Limb (tissue), 2 donors: ENCODE measurements around the gene FOXP1.
"Not testable (repeated sequence)": the region's sequence is repeated elsewhere in the genome, so short reads cannot be mapped to it uniquely, and the experiment has no call there.

Experiments used
- DNase-seq, 2 donors: peaks; one replicate each; pipeline ENCODE4 v3.0.0-alpha.2; 2016; ENCODE audit errors: extremely low spot score in 2 of 2

FOXP1 gene

DNA sequence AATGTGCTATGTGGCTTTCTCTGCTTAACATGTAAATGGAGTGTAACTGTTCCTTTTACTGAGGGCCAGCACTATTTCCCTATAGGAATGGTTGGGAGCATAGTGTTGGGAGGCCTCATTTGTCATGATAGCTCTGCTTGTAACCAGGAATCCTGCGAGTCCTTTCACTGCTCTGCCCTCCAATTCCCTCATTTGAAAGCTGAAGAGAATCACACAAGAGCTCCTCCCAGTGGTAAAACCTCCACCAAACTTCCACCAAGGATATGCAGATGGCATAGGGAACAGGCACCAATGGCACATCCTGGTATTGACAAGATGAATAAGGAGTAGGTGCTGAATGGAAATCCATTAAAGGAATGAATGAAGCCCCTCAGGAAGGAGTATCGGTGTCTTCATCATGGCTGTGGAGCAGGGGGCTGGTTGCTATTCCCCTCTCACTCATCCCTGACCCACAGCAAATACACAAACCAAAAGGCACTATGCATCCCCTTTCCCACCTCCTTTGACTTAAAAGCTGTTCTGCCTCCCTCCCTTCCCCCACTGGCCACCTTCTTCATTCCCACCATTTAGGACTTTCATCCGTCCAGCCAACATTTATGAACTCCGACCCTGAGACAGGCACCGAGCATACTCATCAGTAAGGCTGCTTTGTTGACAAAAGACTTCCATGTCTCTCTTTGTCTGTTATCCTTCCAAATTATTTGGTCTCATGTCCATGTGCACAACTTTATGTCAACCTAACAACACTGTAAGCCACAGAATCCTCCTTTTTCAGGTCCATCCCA is 560.8 kb downstream of the FOXP1 start:
- DNase-seq = no peak

DNA sequence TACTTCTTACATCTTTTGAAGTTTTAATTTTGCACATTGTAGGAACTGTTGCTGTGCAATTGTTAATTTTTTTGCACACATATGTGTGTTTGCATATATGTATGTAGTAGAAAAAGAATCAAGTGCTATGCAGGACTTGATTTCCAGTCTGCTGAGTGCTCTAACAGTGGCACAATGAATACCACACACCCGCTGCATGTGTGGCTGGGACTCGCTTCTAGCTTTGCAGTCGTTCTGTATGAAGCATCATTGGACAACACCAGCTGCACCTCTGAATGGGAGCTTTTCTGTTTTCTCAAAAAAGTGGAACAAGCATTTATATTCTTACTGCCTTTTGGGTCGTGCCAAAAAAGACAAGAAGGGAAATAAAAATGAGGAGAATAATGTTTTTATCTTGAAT is 564.7 kb downstream of the FOXP1 start:
- no peak for DNase-seq

DNA sequence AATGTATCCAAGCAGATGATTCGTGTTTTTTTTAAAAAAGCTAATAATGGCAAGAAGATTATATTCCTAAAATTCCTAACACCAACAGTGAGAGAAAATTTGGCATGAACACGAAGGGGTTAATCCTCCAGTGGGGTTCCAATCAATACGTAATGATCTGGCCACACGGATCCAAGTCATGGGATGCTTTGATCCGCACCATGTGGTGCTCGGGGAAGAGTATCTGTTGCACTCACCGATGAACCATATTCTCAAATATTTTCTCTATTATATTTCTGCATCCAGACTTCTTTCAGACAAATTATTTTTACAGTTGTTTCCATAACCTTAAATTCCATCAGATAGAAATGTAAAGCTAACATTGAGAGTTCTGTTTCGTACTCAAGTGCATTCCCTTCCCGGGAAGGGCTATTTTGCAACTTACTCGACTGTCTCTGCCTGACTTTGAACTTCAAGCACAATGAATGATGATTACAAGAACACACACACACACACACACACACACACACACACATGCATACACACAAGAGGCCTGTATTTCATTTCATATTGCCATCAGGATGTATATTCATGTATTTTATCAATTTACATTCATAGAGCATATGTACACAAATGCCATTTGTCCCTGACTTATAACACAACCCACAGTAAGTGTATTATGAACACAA is 567.2 kb downstream of the FOXP1 start:
- no peak for DNase-seq

DNA sequence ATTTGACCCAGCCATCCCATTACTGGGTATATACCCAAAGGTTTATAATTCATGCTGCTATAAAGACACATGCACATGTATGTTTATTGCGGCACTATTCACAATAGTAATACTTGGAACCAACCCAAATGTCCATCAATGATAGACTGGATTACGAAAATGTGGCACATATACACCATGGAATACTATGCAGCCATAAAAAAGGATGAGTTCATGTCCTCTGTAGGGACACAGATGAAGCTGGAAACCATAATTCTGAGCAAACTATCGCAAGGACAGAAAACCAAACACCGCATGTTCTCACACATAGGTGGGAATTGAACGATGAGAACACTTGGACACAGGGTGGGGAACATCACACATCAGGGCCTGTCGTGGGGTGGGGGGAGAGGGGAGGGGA is 568.9 kb downstream of the FOXP1 start:
- DNase-seq = not testable (repeated sequence)

DNA sequence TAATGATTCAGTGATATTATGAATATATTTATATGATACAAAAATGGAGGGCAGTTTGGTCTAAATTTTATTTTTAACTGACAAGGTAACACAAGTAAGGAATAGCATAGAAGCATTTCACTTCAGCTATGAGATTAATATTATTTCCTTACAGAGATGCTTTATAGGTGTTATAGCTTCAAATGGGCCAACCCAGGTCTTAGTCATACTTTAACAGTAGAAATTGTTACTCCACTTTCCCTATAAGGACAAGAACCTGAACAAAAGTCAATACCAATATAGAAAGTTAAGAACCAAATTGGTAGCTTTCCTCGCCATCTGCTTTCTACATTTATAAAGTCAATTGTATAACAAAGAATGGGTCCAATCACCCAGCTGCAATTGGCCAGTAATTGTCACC is 570.6 kb downstream of the FOXP1 start:
- DNase-seq = no peak

DNA sequence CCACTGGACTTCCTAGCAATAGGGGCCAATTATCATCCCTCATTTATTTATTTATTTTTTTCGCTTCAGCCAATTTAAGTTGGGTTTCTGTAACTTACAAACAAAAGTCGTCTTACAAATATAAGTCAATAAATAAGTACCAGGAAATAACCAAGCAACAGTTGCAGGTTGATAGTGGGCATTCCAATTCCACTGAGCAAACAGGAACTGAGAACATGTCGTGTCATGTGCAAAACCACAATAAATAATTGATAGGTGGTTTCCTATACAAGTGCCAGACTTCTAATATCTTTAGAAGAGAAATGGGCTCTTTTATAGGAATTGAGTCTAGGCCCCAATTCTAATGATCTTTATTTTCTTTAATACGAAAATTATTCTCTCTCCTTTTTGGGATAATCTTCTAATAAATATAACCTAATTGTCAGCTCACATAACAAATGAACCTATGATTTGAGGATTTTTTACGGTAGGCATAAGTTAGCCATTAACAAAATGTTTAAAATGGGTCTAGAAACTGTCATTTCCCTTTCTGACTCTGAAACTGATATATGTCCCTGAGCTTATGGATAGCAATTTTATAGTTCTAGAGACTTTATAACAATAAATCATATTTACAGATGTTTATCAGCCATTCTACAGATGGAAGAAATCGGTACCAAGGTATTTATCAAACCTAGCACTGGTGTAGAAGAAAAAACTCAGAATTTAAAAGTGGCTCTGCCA is 571.8 kb downstream of the FOXP1 start:
- no peak for DNase-seq

DNA sequence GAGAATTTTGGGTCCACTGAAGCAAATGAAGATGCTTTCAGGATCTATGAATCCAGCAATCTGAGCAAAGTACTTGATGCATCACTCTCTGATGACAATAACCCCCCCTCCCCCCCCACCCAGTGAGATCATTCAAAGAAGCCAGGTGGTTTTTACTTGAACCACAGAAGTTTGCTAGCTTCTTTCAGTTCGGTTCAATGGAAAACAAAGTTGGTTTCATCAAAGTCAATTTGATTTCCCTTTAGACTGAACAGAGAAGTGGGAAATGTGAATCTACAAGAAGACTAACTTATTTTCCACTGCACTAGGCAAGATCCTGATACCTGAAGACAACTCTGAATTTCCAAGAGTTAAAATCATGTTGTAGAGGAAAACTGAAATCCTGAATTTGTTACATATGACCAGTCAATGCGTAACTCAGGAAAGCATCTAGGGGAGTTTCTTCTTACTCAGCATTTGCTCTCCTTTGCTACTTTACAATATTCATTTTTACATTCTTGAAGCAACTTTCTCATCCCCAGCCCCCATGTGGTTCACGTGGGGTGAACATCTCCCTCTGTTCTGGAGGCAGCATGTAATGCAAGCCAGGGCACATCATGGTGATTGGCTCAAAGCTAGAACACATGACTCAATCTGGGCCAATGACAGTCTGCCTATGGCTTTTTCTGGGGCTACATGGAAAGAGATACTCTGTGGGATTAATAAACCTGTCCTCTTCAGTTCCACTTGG is 572.6 kb downstream of the FOXP1 start:
- DNase-seq = no peak

DNA sequence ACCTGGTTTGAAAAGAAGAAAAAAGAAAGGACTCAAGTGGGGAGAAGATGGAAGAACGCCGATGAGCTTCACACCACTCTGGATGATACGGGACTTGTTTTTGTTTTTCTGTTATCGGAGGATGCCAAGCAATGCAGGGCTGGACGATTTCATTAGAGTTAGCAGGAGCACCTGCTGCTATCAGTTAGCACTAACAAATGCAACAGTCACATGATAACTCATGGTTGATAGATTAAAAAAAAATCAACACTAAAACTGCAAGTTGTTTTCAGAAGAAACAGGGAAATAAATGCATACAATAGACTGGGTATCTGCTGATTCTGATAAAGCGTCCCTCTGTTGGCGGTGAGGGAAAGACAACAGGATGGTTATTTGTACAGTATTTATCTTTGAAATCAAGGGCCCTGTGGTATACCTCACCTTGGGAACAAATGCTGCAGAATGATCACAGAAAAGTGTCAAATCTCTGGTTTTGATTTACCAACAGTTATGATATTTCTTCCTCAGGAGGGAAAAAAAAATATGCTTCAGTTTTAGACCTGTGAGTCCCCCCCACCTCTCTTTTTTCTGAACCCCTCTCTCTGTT is 575.1 kb downstream of the FOXP1 start:
- no peak for DNase-seq

DNA sequence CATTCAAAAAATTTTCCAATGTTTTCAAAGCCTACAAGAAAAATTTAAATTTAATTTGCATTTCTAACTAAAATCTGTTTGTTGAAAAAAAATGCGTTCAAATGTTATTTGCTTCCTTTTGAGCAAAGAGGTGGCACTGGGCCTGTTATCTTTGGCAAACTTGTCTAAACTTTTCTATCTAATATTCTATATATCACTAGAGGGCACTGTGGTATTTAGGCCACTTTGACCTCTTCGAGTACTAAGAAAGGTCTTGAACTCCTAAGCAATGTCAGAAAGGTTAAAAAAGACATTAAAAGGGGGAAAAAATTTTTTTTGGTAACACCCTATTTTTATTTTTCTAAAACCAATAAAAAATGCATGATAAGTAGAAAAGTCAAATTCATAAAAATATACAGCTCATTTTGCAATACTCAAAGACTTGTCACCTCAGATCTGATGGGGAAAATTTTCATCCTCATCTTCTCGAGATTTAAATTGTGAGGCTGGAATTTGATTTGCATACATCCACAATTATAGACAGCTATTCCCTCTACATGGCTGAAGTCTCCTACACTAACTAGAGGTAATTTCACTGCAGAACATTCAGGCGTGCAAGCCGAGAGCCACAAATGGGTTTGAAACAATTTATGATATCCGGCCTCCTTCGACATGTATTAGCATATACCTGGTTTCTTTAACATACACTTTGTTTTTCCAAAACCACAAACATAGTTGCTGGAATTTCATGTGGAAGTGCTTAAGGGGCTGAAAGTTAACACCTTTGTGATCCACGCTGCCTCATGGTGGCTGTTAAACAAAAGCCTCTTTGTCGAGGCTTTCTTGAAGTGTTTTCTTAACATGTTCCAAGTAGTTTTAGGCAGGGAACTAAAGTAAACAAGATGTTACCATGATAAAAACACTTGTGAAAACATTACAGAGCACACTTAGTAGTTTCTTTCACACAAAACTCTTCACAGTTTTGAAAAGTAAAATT is 576.4 kb downstream of the FOXP1 start:
- peak in 1 of 2 donors; percentile 52 for DNase-seq

DNA sequence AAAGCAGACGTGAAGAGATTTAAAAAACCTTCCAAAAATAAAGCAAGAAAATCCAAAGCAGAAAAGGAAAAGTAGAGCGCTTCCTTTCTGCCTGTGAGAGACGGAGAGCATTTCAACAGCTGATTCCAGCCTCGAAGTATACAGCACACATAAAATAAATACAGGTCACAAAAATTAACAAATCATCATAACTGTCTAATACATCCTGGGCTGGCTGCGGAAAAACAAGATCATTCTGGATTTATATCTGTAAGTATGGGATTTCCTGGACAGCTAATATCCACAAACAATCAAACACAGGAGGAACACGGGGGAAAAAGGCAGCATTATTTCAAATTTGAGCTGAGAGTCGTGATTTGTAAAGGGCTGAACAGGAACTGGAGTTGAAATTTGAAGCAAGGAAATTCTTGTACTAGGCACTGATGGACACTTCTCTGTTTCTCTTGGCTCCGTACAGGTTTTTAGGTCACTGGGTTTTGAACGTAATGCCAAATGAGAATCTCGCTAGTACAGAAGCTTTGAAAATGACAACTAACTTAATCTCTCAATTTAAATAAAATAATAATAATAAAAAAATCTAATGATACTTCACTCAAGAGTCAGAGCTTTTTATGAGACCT is 577.7 kb downstream of the FOXP1 start:
- peak in 1 of 2 donors; percentile 38 for DNase-seq

DNA sequence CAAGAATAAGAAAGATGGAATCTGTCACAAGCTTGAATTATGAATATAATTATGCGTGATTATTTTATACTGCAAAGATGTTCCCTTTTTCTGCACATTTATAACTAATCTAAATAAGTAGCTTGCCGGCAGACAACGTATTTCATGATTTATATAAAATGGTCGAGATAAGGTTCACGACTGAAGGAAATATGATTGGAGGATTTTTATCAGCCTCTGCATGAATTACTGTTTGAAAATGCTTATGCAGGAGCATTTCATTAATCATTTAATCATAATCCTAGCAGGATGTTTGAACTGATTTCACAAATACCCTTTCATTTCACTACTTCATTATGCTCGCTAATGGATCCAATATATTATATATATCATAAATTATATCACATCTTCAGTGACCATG is 580.0 kb downstream of the FOXP1 start:
- no peak for DNase-seq

DNA sequence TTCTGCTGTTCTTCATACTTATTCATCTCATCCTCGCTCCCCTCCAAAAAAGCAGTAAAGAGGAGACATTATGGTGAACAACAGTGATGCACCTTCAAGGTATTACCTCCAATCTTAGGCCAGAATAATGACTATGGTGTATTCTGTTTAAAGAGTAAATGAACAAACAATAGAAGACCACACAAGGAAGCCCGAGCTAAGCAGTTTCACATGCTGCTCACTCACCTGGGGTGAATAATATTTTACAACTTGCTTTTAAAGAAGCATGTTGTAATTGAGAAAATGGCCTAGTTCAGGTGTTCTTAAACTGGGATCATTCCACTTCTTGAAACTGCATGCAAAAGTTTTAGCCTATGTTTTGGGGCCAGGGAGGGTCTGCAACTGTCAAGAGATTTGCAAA is 581.2 kb downstream of the FOXP1 start:
- no peak for DNase-seq

DNA sequence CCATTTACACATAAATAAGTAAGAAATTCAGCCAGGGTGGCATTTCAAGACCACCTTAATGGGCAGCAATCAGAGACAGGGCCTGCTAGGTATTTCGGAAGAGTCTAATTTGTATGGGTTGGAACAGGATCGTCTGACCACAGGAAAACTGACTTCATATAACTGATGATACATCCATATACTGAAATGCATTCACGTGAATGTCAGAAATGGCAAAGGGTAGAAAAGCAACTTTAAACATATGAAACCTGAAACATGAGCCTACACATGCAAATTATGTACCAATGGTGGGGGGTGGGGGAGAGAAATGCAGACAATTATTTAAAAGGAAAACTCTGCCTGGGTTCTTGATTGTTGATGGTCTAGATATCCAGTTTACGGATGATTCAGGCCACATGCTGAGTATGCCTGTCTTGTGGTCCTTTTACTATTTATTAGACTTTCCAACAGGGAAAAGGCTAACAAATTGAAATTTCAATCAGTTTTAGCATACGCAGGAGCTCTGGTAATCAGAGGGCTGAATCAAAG is 582.2 kb downstream of the FOXP1 start:
- no peak for DNase-seq

DNA sequence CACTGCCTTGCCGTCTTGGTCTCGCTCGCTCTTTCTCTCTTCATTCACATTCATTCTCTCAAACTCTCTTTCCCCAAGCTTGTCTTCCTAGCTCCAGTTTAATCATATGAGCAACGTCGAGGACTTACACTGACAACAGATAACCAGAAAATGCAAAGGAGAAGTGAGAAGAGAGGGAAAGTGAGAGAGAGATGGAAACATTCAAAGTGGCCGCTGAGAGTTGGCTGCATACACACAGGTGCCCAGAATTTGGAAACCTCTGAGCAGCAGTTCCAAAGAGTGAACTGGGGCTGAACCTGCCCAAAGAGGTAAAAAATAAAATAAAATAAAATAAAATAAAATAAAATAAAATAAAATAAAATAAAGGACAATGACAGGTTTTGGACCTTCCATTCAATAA is 583.0 kb downstream of the FOXP1 start:
- no peak for DNase-seq

DNA sequence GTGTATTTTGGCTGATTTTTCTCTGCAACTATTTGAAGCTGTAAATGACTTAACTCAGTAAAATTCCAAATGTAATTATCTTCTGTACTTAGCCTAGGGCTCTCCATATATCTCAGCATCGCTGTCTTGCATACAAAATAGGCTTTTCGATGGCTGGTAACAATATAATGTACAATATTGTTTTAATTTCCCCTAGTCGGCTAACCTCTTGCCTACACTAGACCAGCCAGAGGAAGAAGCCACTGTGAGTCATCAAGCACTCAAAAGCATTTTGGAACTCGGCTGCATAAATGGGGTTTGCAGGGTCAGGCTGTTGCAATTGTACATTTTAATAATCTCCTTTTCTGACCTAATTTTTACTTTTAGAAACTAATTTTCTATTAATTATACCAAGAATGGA is 583.8 kb downstream of the FOXP1 start:
- DNase-seq = no peak

DNA sequence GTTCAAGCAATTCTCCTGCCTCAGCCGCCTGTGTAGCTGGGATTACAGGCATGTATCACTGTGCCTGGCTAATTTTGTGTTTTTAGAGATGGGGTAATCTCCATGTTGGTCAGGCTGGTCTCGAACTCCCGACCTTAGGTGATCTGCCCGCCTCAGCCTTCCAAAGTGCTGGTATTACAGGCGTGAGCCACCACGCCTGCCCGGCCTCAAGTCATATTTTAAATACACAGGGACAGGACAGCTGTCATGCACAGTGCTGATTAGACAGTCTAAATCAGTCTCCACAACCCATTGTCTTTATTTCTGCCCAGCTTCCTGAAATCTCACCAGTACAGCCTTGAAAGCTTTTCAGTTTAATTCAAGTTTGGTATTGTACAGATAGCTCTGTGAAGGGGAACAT is 587.4 kb downstream of the FOXP1 start:
- DNase-seq = no peak

DNA sequence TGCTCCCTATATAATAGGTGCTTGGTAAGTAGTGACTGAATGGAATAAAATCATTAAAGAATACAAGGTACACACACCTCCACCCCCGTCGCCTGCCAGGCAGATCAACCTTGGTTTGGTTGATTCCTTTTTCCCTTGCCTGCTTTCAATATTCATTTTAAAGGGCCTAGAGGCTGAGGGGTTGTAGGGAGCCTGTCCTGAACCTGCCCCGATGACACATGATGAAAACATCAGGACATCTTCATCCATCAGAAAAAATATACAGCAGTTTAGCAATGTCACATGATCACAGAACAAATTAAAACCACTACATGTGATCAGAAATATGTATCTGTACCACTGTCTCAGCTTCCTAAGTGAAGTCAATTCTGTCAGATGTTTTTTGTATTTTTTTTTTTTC is 588.9 kb downstream of the FOXP1 start:
- no peak for DNase-seq

DNA sequence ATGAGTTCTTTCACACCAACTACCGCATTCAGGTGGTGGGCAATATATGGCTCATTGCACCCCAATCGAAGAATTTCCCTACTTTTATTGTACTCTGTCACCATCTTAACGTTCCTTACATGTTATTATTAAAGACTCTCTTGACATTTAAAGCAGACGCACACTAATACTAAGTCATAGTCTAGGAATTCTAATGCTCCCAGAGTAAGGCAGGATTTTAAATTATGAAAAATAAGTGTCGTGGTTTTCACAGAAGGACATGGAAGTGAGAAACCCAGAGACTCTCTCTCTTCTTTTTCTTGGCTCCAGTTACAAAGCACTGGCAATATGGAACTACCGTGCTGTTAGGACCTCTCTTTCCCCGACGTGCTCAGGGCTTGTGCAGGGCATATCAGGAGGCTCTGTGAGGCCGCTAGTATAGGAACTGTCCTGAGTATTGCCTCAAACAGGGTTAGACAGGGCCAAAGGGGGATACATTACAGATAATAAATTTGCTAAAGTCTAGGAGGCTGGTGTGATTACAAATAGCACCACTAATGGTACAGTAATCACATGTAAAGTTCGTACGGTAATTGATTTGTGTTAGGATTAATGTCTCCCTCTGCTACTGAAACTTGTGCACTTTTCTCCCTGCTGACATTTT is 590.8 kb downstream of the FOXP1 start:
- DNase-seq = no peak

DNA sequence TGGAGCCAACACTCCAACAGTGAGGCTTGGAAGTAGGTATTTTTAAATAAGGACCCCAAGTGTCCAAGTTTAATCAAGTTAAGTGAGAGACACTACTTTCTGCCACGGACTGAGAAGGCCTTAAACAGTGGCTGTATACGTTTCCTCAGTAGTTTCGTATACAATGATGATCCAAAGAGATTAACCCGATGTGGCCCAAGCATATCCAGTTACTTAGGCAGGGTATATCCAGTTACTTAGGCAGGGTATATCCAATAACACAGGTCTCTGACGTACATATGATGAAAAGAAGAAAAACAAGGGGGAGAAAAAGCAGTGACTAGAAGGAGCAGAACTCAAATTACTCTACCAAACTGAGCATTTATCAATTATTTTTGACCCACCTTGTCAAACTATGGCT is 591.4 kb downstream of the FOXP1 start:
- DNase-seq = no peak
